ENCODE measurements around the gene GPX5. TPM values are rescaled to one million over a fixed set of nuclear protein-coding genes. Genes with fewer than 3 reads are reported as not detected.

GPX5 gene
- total and polyA plus RNA-seq, 2 donors (not counting 1 experiment from before 2014, with no cell fraction given) = not detected

DNA sequence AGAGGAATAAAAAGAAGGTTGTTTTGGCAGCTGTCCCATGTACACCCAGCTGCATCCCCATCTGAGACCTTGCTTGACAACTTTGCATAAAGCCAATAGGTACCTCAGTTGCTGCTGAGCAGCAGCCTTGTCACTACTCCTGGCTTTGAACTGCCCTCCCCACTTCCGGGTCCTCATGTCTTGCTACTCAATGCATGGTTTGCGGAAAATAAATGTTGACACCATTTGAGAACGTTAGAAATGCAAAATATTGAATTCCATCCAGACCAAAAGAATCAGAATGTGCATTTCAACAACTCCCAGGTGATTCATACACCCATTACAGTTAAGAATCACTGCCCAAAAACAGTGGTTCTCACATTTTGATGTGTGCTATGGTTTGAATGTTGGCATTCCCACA is 32.9 kb downstream of the GPX5 start:
- H3K4me1 Mint-ChIP-seq = no peaks in the 10 kb centered on the region
- H3K9me3 Mint-ChIP-seq (ENCODE audit: insufficient read depth) = no peaks in the 10 kb centered on the region
- no peak overlapping the region for H3K4me3 Mint-ChIP-seq
- ChIA-PET POLR2A (no interaction called here), CTCF (no interaction called here)
- Histone ChIP-seq H3K79me2 (ENCODE audit: control insufficient read depth, insufficient read depth, low read length) (no peaks in the 10 kb centered on the region), H4K20me1 (ENCODE audit: control insufficient read depth, insufficient read depth, low read length, poor library complexity, severe bottlenecking) (no peaks in the 10 kb centered on the region), H3K4me3 (ENCODE audit: control extremely low read depth in 1 of 5, extremely low read depth in 1 of 5, insufficient read depth in 1 of 5, low read depth in 2 of 5, low read length in 4 of 5) (no peak overlapping the region), H3K9me3 (ENCODE audit: control extremely low read depth in 1 of 3, control insufficient read depth in 2 of 3, insufficient read depth in 1 of 3, low read length in 2 of 3) (no peaks in the 10 kb centered on the region), H3K27me3 (replicated peaks in 1 of 4; ENCODE audit: control extremely low read depth in 1 of 4, control insufficient read depth in 3 of 4, insufficient read depth in 4 of 4, low read length in 3 of 4) (peaks cover 0 to 21% (median 15%) of the 10 kb centered on the region in 4 experiments), H3K36me3 (replicated peaks in 1 of 2; ENCODE audit: control extremely low read depth in 1 of 2, control insufficient read depth in 1 of 2, extremely low read depth in 1 of 2, insufficient read depth in 2 of 2, low read length in 1 of 2) (no peaks in the 10 kb centered on the region), H3K27ac (ENCODE audit: low read length in 2 of 2) (no peak overlapping the region), H2AFZ (ENCODE audit: insufficient read depth, low read depth, low read length, poor library complexity, severe bottlenecking) (no peak overlapping the region), H3K4me1 (ENCODE audit: control insufficient read depth in 2 of 2, insufficient read depth in 2 of 2, low read length in 2 of 2) (no peaks in the 10 kb centered on the region), H3K9ac (ENCODE audit: low read length) (no peak overlapping the region), H3K4me2 (replicated peaks; ENCODE audit: low read depth, low read length, poor library complexity, severe bottlenecking) (no peak overlapping the region)
- intact Hi-C loops (cut with micrococcal nuclease) = no loop called here
- DNase-seq = no peak
- TF ChIP-seq CTCF (IDR thresholded peaks at IDR 0.05) (no peak), EZH2 (IDR thresholded peaks at IDR 0.05; ENCODE audit: borderline replicate concordance, insufficient read depth, low read depth, low read length, poor library complexity, severe bottlenecking) (no peak)
- no peak overlapping the region for H3K27ac Mint-ChIP-seq
- 83% methylated on average over 3 of the region's 3 CpGs for WGBS (ENCODE audit: insufficient coverage)
- H3K27me3 Mint-ChIP-seq = peaks cover 42% of the 10 kb centered on the region
- no peak for ATAC-seq (ENCODE audit: low read depth)

GRCh38 chr6:28563430-28564095 is 37.9 kb downstream of the GPX5 start:
- no CpG with 5 or more reads among the region's 3 CpGs for WGBS (ENCODE audit: insufficient coverage)
- POLR2A ChIA-PET = no interaction called here

More at GRCh38 chr6:28563430-28564095, 37.9 kb downstream of the GPX5 start:
- Mint-ChIP-seq H3K27me3 (peaks cover 41% of the 10 kb centered on the region), H3K4me3 (no peak overlapping the region), H3K4me1 (no peaks in the 10 kb centered on the region), H3K9me3 (ENCODE audit: insufficient read depth) (no peaks in the 10 kb centered on the region), H3K27ac (no peak overlapping the region)
- CTCF ChIA-PET = no interaction called here
- no peaks in the 10 kb centered on the region for H3K79me2 ChIP-seq (ENCODE audit: control insufficient read depth, insufficient read depth, low read length)
- no peaks in the 10 kb centered on the region for H3K4me1 ChIP-seq (ENCODE audit: control insufficient read depth in 2 of 2, insufficient read depth in 2 of 2, low read length in 2 of 2)
- TF ChIP-seq EZH2 (IDR thresholded peaks at IDR 0.05; ENCODE audit: borderline replicate concordance, insufficient read depth, low read depth, low read length, poor library complexity, severe bottlenecking) = no peak
- H3K36me3 ChIP-seq (replicated peaks in 1 of 2; ENCODE audit: control extremely low read depth in 1 of 2, control insufficient read depth in 1 of 2, extremely low read depth in 1 of 2, insufficient read depth in 2 of 2, low read length in 1 of 2) = no peaks in the 10 kb centered on the region
- no peaks in the 10 kb centered on the region for H3K9me3 ChIP-seq (ENCODE audit: control extremely low read depth in 1 of 3, control insufficient read depth in 2 of 3, insufficient read depth in 1 of 3, low read length in 2 of 3)
- H2AFZ ChIP-seq (ENCODE audit: insufficient read depth, low read depth, low read length, poor library complexity, severe bottlenecking) = no peak overlapping the region
- no peak overlapping the region for H3K9ac ChIP-seq (ENCODE audit: low read length)
- H3K27ac ChIP-seq (ENCODE audit: low read length in 2 of 2) = no peak overlapping the region
- intact Hi-C loops (cut with micrococcal nuclease) = no loop called here
- no peak overlapping the region for H3K4me2 ChIP-seq (replicated peaks; ENCODE audit: low read depth, low read length, poor library complexity, severe bottlenecking)
- no peak for ATAC-seq (ENCODE audit: low read depth)
- no peak for DNase-seq
- no peaks in the 10 kb centered on the region for H4K20me1 ChIP-seq (ENCODE audit: control insufficient read depth, insufficient read depth, low read length, poor library complexity, severe bottlenecking)
- H3K27me3 ChIP-seq (replicated peaks in 1 of 4; ENCODE audit: control extremely low read depth in 1 of 4, control insufficient read depth in 3 of 4, insufficient read depth in 4 of 4, low read length in 3 of 4) = peaks cover 0 to 13% (median 10%) of the 10 kb centered on the region in 4 experiments
- H3K4me3 ChIP-seq (ENCODE audit: control extremely low read depth in 1 of 5, extremely low read depth in 1 of 5, insufficient read depth in 1 of 5, low read depth in 2 of 5, low read length in 4 of 5) = no peak overlapping the region
